HG03064 (cell line): ENCODE data around the gene LCE4A.

Experiments
- ATAC-seq: cut with Tn5 transposase; IDR thresholded peaks from one replicate; pipeline ENCODE4 v1.9.1; 2021; ENCODE audit warnings: low read depth; ENCODE audit not compliant: unreplicated experiment

Gene LCE4A

GRCh38 chr1:152745289-152745704, 37.3 kb downstream of the LCE4A start:
- no peak for ATAC-seq

- ATAC-seq = no peak
Observed at GRCh38 chr1:152745765-152746444, 37.9 kb downstream of the LCE4A start.

GRCh38 chr1:152747831-152748230, 39.9 kb downstream of the LCE4A start:
- no peak for ATAC-seq

- no peak for ATAC-seq
Observed at GRCh38 chr1:152752225-152752624, 44.3 kb downstream of the LCE4A start.

- ATAC-seq = no peak
Observed at GRCh38 chr1:152753586-152753985, 45.6 kb downstream of the LCE4A start.

GRCh38 chr1:152756872-152757271, 48.9 kb downstream of the LCE4A start:
- ATAC-seq = no peak

- ATAC-seq = no peak
Observed at GRCh38 chr1:152757747-152758146, 49.8 kb downstream of the LCE4A start, which contains the start of gene KPRP. Gene KPRP, plus strand, starts transcription at chr1:152758025. Its CDS starts 1,564 bp downstream, at chr1:152759589.

- no peak for ATAC-seq
Observed at GRCh38 chr1:152758636-152759035, 50.7 kb downstream of the LCE4A start.
